Psoas muscle (tissue), 8 donors: ENCODE measurements around the gene ATG16L2. TPM values are rescaled to one million over a fixed set of nuclear protein-coding genes. Genes with fewer than 3 reads are reported as not detected.

Experiments used
- ATAC-seq, 4 donors: fragments of 200-7000 bp; cut with Tn5 transposase; one replicate each; pipeline ENCODE4 v1.9.1; 2020; ENCODE audit warnings: moderate library complexity in 3 of 4, mild to moderate bottlenecking in 2 of 4
- DNase-seq, 2 donors: peaks; one replicate each; pipeline ENCODE4 v3.0.0-alpha.2; 2020
- H3K27ac ChIP-seq: fragments of 200-600 bp; one replicate; pipeline ENCODE4 v1.8.0; 2022
- H3K27me3 ChIP-seq, 3 donors: fragments of 200-600 bp in 1 of 3; one replicate each; pipeline versions ENCODE4 v1.6.1 to v1.8.0; 2013 to 2022; ENCODE audit warnings: low read length in 2 of 3, mild to moderate bottlenecking in 2 of 3, moderate library complexity in 1 of 3; ENCODE audit not compliant: insufficient read depth in 3 of 3
- H3K36me3 ChIP-seq, 2 donors: fragments of 200-600 bp in 1 of 2; one replicate each; pipeline versions ENCODE4 v1.6.1 to v1.8.0; 2013 to 2022; ENCODE audit warnings: low read depth in 1 of 2, mild to moderate bottlenecking in 1 of 2, moderate library complexity in 1 of 2; ENCODE audit not compliant: insufficient read depth in 1 of 2
- H3K4me1 ChIP-seq: fragments of 200-600 bp; one replicate; pipeline ENCODE4 v1.8.0; 2022
- H3K4me3 ChIP-seq: fragments of 200-600 bp; one replicate; pipeline ENCODE4 v1.8.0; 2022; ENCODE audit warnings: mild to moderate bottlenecking
- H3K9me3 ChIP-seq: fragments of 200-600 bp; one replicate; pipeline ENCODE4 v1.8.0; 2022
- WGBS, 3 donors: extraction: QIAGEN DNeasy Blood & Tissue Kit; methylation state at CpG; one replicate each; pipeline versions ENCODE4 v1.1.6 to v1.1.7; 2013; 5-methylcytosine and 5-hydroxymethylcytosine counted together
- intact Hi-C, 2 donors: fragments of 100-400 bp; cut with DNase I; formaldehyde crosslinking; loops; one replicate each; pipeline versions ENCODE4 v1.11.0 to v1.14.2; 2022
- polyA plus RNA-seq, 3 donors: library from polyadenylated mRNA; stranded (reverse); fragments of 200-250 nt; gene quantifications; one replicate each; pipeline ENCODE4 v1.2.3, GENCODE V29; 2013
- total RNA-seq, 4 donors: library from RNA; stranded (reverse); fragmentation: NEBNext Ultra II Directional in 2 of 4; extraction: Animal tissue kit (Norgen Biotek cat#: 25700) in 2 of 4; gene quantifications; one replicate each; pipeline versions ENCODE4 v1.2.1 to v1.2.4, GENCODE V29; 2021 to 2023
- TF ChIP-seq, protein P1 (sequence below): fragments of 200-600 bp; IDR thresholded peaks from one replicate; pipeline ENCODE4 v1.8.0; 2022; ENCODE audit warnings: antibody characterized with exemption
- donor health status: healthy with polysubstance abuse.
- donor health status: DM: no; HTN: no; CAD: no; lungs with moderate emphysema.
- donor health status: Bipolar disorder and iron deficiency.
- donor health status: healthy.
- donor health status: DM: yes; HTN: yes; CAD: no.
- donor health status: DM: no; HTN: no; CAD: no.
- donor health status: DM: no; HTN: no; CAD: no.
- donor health status: DM: yes; HTN: yes; CAD: no.

The ATG16L2 gene
- total and polyA plus RNA-seq, 7 donors = 3.9 to 9.6 (median 4.9) TPM

- 69 to 92% (median 78%) methylated on average over 4 of the region's 4 CpGs for WGBS, 3 donors
- Histone ChIP-seq H3K27me3 (no peaks in the 10 kb centered on the region), H3K4me3 (no peak overlapping the region), H3K36me3 (no peaks in the 10 kb centered on the region), H3K9me3 (no peaks in the 10 kb centered on the region), H3K27ac (no peak overlapping the region), H3K4me1 (no peaks in the 10 kb centered on the region)
- ATAC-seq (no peak), DNase-seq (no peak)
- intact Hi-C loops = no loop called here
- TF ChIP-seq, protein P1, sequence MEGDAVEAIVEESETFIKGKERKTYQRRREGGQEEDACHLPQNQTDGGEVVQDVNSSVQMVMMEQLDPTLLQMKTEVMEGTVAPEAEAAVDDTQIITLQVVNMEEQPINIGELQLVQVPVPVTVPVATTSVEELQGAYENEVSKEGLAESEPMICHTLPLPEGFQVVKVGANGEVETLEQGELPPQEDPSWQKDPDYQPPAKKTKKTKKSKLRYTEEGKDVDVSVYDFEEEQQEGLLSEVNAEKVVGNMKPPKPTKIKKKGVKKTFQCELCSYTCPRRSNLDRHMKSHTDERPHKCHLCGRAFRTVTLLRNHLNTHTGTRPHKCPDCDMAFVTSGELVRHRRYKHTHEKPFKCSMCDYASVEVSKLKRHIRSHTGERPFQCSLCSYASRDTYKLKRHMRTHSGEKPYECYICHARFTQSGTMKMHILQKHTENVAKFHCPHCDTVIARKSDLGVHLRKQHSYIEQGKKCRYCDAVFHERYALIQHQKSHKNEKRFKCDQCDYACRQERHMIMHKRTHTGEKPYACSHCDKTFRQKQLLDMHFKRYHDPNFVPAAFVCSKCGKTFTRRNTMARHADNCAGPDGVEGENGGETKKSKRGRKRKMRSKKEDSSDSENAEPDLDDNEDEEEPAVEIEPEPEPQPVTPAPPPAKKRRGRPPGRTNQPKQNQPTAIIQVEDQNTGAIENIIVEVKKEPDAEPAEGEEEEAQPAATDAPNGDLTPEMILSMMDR = no peak
Measured at GRCh38 chr11:72869831-72870230, 55.6 kb downstream of the ATG16L2 start.

- Histone ChIP-seq H3K36me3 (no peaks in the 10 kb centered on the region), H3K27ac (no peak overlapping the region), H3K27me3 (no peaks in the 10 kb centered on the region), H3K4me1 (no peaks in the 10 kb centered on the region), H3K4me3 (no peak overlapping the region), H3K9me3 (no peaks in the 10 kb centered on the region)
- TF ChIP-seq, protein P1 = no peak
- intact Hi-C loops = no loop called here
- ATAC-seq = no peak
- 90 to 100% (median 91%) methylated on average over 1 of the region's 1 CpG for WGBS, 3 donors
- DNase-seq = no peak
Measured at GRCh38 chr11:72871119-72871518, 56.9 kb downstream of the ATG16L2 start.

GRCh38 chr11:72872012-72872411 lies 57.8 kb downstream of the ATG16L2 start:
- H3K36me3 ChIP-seq = no peaks in the 10 kb centered on the region
- intact Hi-C loops = no loop called here
- 95 to 98% (median 97%) methylated on average over 1 of the region's 1 CpG for WGBS, 3 donors
- no peaks in the 10 kb centered on the region for H3K9me3 ChIP-seq
- H3K27me3 ChIP-seq = no peaks in the 10 kb centered on the region
- H3K27ac ChIP-seq = no peak overlapping the region
- TF ChIP-seq, protein P1 = no peak
- no peak for ATAC-seq
- H3K4me3 ChIP-seq = no peak overlapping the region
- H3K4me1 ChIP-seq = no peaks in the 10 kb centered on the region
- no peak for DNase-seq

- Histone ChIP-seq H3K9me3 (no peaks in the 10 kb centered on the region), H3K4me3 (no peak overlapping the region), H3K4me1 (no peaks in the 10 kb centered on the region), H3K27me3 (no peaks in the 10 kb centered on the region), H3K36me3 (no peaks in the 10 kb centered on the region), H3K27ac (no peak overlapping the region)
- WGBS, 3 donors = 90 to 96% (median 94%) methylated on average over 1 of the region's 1 CpG
- intact Hi-C loops = no loop called here
- ATAC-seq (no peak), DNase-seq (no peak)
- TF ChIP-seq, protein P1 = no peak
Measured at GRCh38 chr11:72875736-72876135, 61.5 kb downstream of the ATG16L2 start.

DNA sequence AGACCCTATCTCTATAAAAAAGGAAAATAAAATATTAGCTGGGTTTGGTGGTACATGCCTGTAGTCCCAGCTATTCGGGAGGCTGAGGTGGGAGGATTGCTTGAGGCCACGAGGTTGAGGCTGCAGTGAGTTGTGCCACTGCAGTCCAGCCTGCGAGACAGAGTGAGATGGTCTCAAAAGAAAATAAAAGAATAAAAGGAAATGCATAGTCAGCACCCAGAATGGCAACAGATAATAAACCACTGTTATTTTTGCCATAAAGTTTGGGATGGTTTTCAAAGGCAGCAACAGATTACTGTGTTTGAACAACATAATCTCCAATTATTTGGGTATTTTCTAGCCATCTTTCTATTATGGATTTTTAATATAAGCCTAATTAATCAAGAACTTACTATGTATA lies 61.9 kb downstream of the ATG16L2 start:
- WGBS, 3 donors = 96 to 100% (median 99%) methylated on average over 3 of the region's 3 CpGs
- ATAC-seq (no peak), DNase-seq (no peak)
- Histone ChIP-seq H3K9me3 (no peaks in the 10 kb centered on the region), H3K4me1 (no peaks in the 10 kb centered on the region), H3K4me3 (no peak overlapping the region), H3K27ac (no peak overlapping the region), H3K27me3 (no peaks in the 10 kb centered on the region), H3K36me3 (no peaks in the 10 kb centered on the region)
- intact Hi-C loops = no loop called here
- TF ChIP-seq, protein P1 = no peak
